Right atrium auricular region (tissue), 2 donors: Measurements from ENCODE around the gene KRT79. TPM values are rescaled to one million over a fixed set of nuclear protein-coding genes. Genes with fewer than 3 reads are reported as not detected.

Experiments used
- DNase-seq: peaks from one replicate; pipeline ENCODE4 v3.0.0-alpha.2; 2019; ENCODE audit warnings: low spot score
- H3K27ac ChIP-seq, 2 donors: fragments of 200-600 bp; sonication (generic); 1 replicate in 1 of 2; 2 replicates in 1 of 2; pipeline ENCODE4 v1.5.1; 2016 to 2019
- H3K27me3 ChIP-seq, 2 donors: fragments of 200-600 bp; sonication (generic); one replicate each; pipeline versions ENCODE4 v1.5.1 to v1.6.0; 2017 to 2019
- H3K36me3 ChIP-seq: fragments of 200-600 bp; sonication (generic); one replicate; pipeline ENCODE4 v1.5.1; 2016
- H3K4me1 ChIP-seq, 2 donors: fragments of 200-600 bp; sonication (generic); one replicate each; pipeline versions ENCODE4 v1.5.1 to v1.6.0; 2017 to 2019
- H3K4me3 ChIP-seq, 2 donors: fragments of 200-600 bp; sonication (generic); 1 replicate in 1 of 2; 2 replicates in 1 of 2; pipeline ENCODE4 v1.5.1; 2017 to 2019; ENCODE audit warnings: mild to moderate bottlenecking in 1 of 2, moderate library complexity in 1 of 2
- H3K9me3 ChIP-seq, 2 donors: fragments of 200-600 bp; sonication (generic); one replicate each; pipeline ENCODE4 v1.5.1; 2019
- CTCF ChIP-seq, 2 donors: fragments of 200-600 bp; sonication (generic); IDR thresholded peaks; one replicate each; pipeline ENCODE4 v1.5.1; 2019; ENCODE audit warnings: antibody characterized with exemption in 2 of 2
- total RNA-seq, 2 donors: library from RNA; depleted of rRNA; stranded (reverse); fragments of >200 nt; gene quantifications; one replicate each; pipeline ENCODE4 v1.1.0, GENCODE V29; 2016

The KRT79 gene
- total RNA-seq, 2 donors from 2014 or later: not detected

GRCh38 chr12:52871291-52872039 is 37.4 kb upstream of the KRT79 start:
- H3K9me3 ChIP-seq: no peaks in the 10 kb centered on the region
- H3K36me3 ChIP-seq: no peaks in the 10 kb centered on the region
- H3K4me3 ChIP-seq: no peak overlapping the region
- no peak for TF ChIP-seq CTCF (IDR thresholded peaks at IDR 0.05)
- H3K4me1 ChIP-seq: peaks cover 0 to 42% of the 10 kb centered on the region in 2 donors
- peak; percentile 72 for DNase-seq
- H3K27ac ChIP-seq: peak overlapping the region; percentile 13 to 27
- no peaks in the 10 kb centered on the region for H3K27me3 ChIP-seq

- no peaks in the 10 kb centered on the region for H3K27me3 ChIP-seq
- peaks cover 0 to 42% of the 10 kb centered on the region in 2 donors for H3K4me1 ChIP-seq
- H3K27ac ChIP-seq: peak overlapping the region in 1 of 2 donors; percentile 13
- no peaks in the 10 kb centered on the region for H3K9me3 ChIP-seq
- H3K36me3 ChIP-seq: no peaks in the 10 kb centered on the region
- DNase-seq: no peak
- TF ChIP-seq CTCF (IDR thresholded peaks at IDR 0.05): peak; percentile 38 to 83
- no peak overlapping the region for H3K4me3 ChIP-seq
Observed at GRCh38 chr12:52870361-52871290, 36.5 kb upstream of the KRT79 start.

GRCh38 chr12:52867642-52868041 is 33.5 kb upstream of the KRT79 start:
- Histone ChIP-seq H3K4me1 (peaks cover 0 to 25% of the 10 kb centered on the region in 2 donors), H3K36me3 (no peaks in the 10 kb centered on the region), H3K4me3 (no peak overlapping the region), H3K9me3 (no peaks in the 10 kb centered on the region), H3K27me3 (no peaks in the 10 kb centered on the region), H3K27ac (no peak overlapping the region)
- no peak for DNase-seq
- no peak for TF ChIP-seq CTCF (IDR thresholded peaks at IDR 0.05)

GRCh38 chr12:52867152-52867551 is 33.0 kb upstream of the KRT79 start:
- no peak for DNase-seq
- H3K9me3 ChIP-seq: no peaks in the 10 kb centered on the region
- no peaks in the 10 kb centered on the region for H3K36me3 ChIP-seq
- TF ChIP-seq CTCF (IDR thresholded peaks at IDR 0.05): no peak
- H3K27ac ChIP-seq: no peak overlapping the region
- H3K4me3 ChIP-seq: no peak overlapping the region
- no peaks in the 10 kb centered on the region for H3K27me3 ChIP-seq
- H3K4me1 ChIP-seq: peaks cover 0 to 20% of the 10 kb centered on the region in 2 donors

GRCh38 chr12:52865090-52865944 is 31.2 kb upstream of the KRT79 start:
- peak; percentile 75 for DNase-seq

More at GRCh38 chr12:52865090-52865944, 31.2 kb upstream of the KRT79 start:
- H3K27me3 ChIP-seq: no peaks in the 10 kb centered on the region
- no peak overlapping the region for H3K4me3 ChIP-seq
- H3K4me1 ChIP-seq: peaks cover 0 to 4% of the 10 kb centered on the region in 2 donors
- H3K9me3 ChIP-seq: no peaks in the 10 kb centered on the region
- H3K36me3 ChIP-seq: no peaks in the 10 kb centered on the region
- TF ChIP-seq CTCF (IDR thresholded peaks at IDR 0.05): peak; percentile 70 to 85
- no peak overlapping the region for H3K27ac ChIP-seq
